Stimulated activated CD8-positive, alpha-beta memory T cell treated with anti-CD3 and anti-CD28 coated beads, Interleukin-15, amount 100 ng/mL, for 1 hour (primary cell): ENCODE measurements around the gene CRB3.

Experiments used
- DNase-seq: peaks from one replicate; pipeline ENCODE4 v3.0.0-alpha.2; 2020; ENCODE audit warnings: low read depth

CRB3 gene

DNA sequence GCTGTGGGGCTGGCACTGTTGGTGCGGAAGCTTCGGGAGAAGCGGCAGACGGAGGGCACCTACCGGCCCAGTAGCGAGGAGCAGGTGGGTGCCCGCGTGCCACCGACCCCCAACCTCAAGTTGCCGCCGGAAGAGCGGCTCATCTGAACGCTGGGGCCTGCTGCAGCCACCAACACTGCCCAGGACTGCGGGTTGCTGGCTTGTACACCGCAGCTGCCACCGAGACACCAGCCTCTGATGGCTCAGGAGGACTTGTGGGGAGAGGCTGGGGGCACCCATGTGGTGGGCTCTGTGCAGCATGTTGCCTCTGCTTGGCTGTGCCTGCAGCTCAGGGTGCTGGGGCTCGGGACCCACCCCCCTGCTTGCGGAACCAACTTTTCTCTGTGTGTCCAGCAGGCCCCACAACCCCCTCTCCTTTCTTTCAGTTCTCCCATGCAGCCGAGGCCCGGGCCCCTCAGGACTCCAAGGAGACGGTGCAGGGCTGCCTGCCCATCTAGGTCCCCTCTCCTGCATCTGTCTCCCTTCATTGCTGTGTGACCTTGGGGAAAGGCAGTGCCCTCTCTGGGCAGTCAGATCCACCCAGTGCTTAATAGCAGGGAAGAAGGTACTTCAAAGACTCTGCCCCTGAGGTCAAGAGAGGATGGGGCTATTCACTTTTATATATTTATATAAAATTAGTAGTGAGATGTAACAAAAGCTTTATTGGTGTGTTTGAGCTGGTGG lies 2.6 kb downstream of the CRB3 start:
- no peak for DNase-seq

- DNase-seq: no peak
Measured at GRCh38 chr19:6467384-6467783, 3.3 kb downstream of the CRB3 start.

GRCh38 chr19:6470173-6470572 lies 6.1 kb downstream of the CRB3 start:
- no peak for DNase-seq

- DNase-seq: no peak
Measured at GRCh38 chr19:6471076-6471475, 7.0 kb downstream of the CRB3 start.

GRCh38 chr19:6472713-6473112 lies 8.6 kb downstream of the CRB3 start:
- DNase-seq: no peak

DNA sequence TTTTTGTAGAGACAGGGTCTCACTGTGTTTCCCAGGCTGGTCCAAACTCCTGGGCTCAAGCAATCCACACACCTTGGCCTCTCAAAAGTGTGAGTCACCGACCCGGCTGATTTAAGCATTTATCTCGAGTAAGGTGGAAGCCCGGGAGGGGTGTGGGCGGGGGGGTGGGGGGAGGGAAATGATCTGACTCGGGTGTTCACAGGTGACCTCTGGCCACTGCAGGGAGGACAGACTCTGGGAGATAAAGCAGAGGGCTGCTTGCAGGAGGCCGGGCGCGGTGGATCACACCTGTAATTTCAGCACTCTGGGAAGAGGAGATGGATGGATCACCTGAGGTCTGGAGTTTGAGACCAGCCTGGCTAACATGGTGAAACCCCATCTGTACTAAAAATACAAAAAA lies 9.6 kb downstream of the CRB3 start:
- DNase-seq: no peak

DNA sequence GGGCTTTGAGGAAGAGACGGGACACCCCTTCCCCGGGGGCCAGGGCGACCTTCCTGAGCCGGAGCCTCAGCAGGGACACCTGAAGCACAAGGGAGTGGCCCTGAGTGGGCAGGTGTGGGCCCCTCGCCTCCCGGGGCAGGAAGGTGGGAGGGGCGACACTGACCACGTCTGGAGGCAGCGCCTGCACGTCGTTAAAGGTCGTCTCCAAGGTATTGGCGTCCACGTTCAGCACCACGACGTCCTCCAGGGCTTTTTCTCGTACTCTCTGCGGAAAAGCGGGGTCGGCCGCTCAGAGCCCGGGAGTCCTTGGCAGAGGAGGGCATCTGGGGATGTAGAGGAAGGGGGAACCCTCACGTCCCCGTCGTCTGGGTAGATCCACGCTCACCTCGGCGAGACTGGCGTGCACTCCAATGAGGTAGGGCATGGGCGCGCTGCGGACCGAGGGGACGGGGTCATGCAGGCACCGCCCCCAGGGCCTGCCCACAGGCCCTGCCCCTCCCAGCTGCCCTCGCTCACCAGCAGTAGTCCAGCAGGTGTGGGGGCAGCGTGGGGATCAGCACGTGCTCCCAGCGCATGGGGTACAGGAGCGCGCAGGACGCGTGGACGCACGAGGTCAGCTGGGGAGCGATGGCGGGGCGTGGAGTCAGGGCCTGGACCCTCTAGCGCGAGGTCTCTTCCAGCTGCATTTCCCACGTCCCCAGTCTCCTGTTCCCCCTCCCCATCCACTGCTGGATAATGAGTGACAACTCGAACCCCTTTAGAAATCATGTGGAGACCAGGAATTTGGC lies 11.4 kb downstream of the CRB3 start:
- DNase-seq: no peak

- peak; percentile 39 for DNase-seq
Measured at GRCh38 chr19:6476155-6476895, 12.3 kb downstream of the CRB3 start.

DNA sequence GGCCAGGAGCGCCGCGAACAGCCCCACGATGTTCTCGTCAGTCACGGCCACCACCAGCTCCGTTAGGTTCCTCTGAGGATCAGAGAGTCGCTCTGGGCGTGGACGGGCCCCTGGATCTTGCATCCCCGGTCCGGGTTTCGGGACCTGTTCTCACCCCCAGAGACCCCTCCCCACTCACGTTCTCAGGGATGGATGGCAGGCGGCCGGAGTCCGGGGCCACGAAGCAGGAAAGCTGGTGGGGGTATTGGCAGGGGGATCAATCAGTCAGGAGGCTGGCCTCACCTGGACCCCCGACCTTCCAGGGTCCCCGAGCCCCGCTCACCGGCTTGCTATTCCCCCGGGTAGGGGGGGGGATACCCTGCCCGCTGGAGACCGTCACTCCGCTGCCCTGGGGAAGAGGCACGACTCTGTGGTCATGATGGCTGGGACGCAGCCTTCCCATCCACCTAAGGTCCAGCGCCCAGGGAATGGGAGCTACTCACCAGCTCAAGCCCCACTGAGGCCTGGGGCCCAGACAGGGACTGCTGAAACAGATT lies 12.9 kb downstream of the CRB3 start:
- no peak for DNase-seq

GRCh38 chr19:6478815-6479214 lies 14.7 kb downstream of the CRB3 start:
- DNase-seq: no peak

DNA sequence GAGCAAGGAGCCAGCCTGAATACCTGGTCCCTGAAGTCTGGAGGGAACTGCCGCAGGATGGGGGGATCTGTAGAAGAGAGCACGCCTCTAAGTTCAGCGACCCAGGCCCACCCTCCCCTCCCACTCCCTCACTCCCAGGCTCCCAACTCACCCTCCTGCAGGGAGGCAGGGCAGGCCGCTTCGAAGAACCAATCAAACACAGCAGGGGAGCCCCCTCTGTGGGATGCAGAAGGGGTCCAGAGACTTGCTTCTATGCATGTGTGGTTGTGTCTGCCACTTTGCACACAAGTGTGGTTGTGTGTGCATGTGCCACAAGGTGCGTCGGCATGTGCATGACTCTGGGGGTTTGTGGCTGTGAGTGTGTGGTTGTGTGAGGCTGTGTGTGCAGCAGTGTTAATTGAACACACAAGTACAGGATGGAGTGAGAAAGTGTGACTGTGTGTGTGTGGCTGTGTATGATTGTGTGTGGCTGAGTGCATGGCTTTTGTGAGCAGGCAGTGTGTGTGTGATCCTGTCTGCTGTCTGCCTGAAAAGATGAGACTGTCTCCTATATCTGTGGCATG lies 15.8 kb downstream of the CRB3 start:
- no peak for DNase-seq

DNA sequence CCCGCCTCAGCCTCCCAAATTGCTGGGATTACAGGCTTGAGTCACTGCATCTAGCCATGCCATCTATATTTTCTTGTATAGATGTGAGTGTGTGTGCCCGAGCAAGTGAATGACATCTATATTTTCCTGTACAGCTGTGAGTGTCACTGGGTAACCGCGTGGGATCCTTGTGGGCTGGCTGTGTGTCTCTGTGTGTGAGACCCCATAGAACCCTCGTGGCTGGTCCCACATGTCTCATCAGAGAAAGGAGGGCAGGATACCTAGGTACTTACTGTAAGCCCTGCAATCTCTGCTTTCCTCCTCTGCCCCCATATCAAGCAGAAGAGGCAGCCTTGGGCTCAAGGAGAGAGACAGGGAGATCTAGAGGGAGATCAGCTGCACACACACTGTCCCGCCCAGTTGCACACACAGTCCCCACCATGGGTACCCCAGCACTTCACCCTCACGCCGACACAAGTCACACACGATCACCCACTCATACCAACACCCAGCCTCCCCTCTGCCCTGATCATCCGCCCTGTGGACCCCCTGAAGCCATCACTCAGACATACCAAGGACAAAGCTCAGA lies 16.9 kb downstream of the CRB3 start:
- no peak for DNase-seq

GRCh38 chr19:6481541-6482342 lies 17.7 kb downstream of the CRB3 start, which contains the start of gene DENND1C:
TSS of gene DENND1C (minus strand) at chr19:6481787. CDS start at chr19:6481695, 92 bp downstream.
- DNase-seq: peak; percentile 36

DNA sequence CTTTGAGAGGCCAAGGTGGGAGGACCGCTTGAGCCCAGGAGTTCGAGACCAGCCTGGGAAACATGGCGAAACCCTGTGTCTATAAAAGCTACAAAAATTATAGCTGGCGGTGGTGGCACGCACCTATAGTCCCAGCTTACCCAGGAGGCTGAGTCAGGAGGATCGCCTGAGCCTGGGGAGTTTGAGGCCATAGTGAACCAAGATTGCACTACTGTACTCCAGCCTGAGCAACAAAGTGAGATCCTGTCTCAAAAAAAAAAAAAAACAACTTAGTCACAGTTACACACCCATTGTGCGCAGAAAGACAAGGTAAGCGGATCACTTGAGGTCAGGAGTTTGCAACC lies 18.2 kb downstream of the CRB3 start:
- no peak for DNase-seq

- DNase-seq: no peak
Measured at GRCh38 chr19:6483235-6483634, 19.2 kb downstream of the CRB3 start.

- DNase-seq: no peak
Measured at GRCh38 chr19:6484230-6484629, 20.2 kb downstream of the CRB3 start.

DNA sequence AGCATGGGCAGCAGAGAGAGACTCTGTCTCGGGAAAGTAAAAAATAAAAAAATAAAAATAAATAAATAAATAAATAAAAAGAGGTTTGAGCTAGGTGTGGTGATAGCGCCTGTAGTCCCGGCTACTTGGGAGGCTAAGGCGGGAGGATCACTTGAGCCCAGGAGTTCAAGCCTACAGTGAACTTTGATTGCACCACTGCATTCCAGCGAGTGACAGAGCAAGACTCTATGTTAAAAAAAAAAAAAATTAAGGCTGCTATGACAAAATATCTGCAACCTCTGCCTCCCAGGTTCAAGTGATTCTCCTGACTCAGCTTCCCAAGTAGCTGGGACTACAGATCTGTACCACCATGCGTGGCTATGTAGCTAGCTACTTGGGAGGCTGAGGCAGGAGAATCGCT lies 20.8 kb downstream of the CRB3 start:
- no peak for DNase-seq

- no peak for DNase-seq
Measured at GRCh38 chr19:6489278-6490061, 25.4 kb downstream of the CRB3 start.

- DNase-seq: no peak
Measured at GRCh38 chr19:6490134-6490533, 26.1 kb downstream of the CRB3 start.
